Germinal center (tissue), 1 donor: ENCODE measurements around the gene PARD3.

Experiments
- DNase-seq: peaks from one replicate; pipeline ENCODE4 v3.0.0; 2012; ENCODE audit warnings: mixed read lengths, low spot score

PARD3 gene

DNA sequence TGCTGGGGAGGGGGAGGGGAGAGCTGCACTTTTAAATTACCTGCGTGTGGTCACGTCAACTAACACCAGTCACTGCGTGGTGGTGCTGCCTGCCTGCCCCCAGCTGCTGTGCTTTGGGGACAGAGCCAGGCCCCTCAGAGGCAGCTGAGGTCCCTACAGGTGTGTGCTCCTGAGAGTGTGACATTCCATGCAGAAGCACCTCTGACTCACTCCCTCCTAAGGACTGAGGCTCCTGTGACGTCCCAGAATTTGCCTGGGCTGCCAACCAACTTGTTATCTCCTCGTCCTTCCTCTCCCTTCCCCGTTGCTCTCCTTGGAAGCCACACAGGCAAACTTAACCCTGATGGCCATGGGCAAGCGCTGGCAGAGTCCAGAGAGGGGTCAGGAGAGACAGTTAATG, 563.0 kb downstream of the PARD3 start:
- no peak for DNase-seq

GRCh38 chr10:34251177-34251576, 563.9 kb downstream of the PARD3 start:
- no peak for DNase-seq

GRCh38 chr10:34250722-34251121, 564.4 kb downstream of the PARD3 start:
- DNase-seq = no peak

- no peak for DNase-seq
Measured at GRCh38 chr10:34249634-34250033, 565.5 kb downstream of the PARD3 start.

GRCh38 chr10:34247560-34247959, 567.5 kb downstream of the PARD3 start:
- no peak for DNase-seq

- no peak for DNase-seq
Measured at GRCh38 chr10:34244756-34245484, 570.2 kb downstream of the PARD3 start.

GRCh38 chr10:34241226-34242000, 573.7 kb downstream of the PARD3 start:
- no peak for DNase-seq

DNA sequence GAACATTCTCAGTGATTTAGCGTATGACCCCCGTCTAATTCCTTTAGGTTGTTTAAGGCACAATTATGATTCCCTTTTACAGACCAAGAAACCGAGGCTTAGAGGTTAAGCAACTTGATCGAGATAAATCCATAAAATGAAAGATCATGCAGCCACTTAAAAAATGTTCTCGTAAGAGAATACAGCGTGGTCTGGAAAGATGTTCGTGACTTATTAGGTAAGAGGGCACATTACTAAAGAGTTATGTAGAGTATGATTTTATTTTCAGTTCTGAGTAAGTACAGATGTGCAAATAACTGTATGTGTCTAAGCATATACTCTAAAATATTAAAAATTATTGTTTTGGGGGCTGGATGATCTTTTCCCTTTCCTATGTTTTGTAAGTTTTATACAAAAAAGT, 575.1 kb downstream of the PARD3 start:
- no peak for DNase-seq

DNA sequence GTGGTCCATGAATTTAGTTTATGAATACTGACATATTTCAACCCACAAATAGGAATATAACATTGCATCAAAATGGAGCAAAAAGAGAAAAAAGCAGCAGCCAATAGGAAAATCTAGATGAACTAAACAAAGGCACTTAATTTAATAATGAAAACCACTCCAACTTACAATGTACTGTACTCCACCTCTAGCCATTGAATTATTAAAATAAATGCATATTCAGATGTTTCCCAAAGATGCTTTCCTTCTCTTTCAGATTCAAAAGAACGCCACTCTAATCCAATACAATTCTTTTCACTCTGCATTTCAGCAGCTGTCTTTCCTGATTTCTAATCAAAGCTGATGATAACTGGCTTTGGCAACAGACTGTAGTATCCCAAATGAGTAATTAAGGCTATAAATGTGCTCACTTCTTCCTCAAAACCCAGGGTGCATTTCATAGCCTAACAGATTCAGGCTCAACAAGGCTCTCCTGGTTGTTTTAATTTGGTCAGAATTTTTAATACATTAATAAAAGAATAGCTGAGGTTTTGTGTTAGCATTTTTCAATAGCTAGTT, 577.1 kb downstream of the PARD3 start:
- no peak for DNase-seq

DNA sequence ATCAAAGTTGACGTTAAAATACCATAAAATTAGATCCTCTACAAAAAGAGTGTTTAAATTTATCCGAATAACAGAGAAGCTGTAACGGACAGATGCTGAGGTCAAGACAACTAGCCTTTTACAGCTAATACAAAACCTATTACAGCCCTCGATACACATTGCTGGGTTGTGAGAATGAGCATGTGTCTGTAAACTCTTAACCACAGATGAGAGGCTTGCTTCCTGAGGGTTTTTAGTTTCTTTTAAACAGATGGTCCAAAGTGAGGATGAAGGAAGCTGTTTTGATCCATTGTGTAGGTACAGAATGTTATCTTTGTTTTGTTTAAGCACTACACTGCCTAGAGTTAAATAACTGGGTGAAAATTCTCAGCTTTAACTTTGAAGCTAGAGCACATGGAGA, 578.2 kb downstream of the PARD3 start:
- no peak for DNase-seq

DNA sequence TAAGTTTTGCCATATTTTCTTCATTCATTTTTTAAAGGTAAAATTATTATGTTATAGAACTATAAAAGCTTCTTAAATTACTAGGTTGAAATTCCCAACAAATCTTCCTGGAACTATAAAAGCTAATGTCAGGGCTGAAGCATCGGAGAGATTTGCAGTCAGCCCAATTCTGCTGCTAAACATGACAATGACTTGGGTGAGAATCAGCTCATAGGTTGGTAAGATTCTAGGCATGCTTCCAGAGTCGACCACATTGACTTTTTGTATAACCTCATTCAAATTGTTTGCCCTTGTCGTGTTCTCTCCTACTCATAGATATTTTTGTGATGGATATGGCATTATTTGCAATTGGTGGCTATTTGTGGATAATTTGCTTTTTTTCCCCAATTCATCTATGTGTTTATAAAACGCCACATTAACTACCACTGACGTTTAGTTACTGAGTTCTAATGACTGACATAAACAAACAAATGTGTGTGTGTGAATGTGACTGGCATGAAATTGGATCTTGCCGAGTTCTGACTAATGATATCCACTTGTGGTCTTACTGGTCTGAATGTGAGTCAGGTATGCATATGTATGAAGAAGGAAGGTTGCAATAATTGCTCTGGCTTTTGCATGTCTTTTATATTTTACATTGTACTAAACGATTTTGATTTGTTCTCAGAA, 579.8 kb downstream of the PARD3 start:
- DNase-seq = no peak

DNA sequence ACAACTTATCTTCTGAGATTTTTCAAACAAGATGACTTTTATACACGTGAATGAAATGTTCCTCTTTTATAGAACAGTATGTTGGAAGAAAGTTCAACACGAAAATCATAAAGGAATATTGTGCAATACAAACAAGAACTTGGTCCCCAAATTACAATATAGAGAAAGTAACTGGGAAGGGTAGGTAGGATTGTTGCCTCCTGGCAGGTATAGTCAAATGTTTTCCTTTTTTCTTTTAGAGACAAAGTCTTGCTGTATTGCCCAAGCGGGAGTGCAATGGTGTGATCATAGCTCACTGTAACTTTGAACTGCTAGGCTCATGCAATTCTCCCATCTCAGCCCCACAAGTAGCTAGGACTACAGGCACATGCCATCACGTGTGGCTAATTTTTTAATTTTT, 582.6 kb downstream of the PARD3 start:
- no peak for DNase-seq

DNA sequence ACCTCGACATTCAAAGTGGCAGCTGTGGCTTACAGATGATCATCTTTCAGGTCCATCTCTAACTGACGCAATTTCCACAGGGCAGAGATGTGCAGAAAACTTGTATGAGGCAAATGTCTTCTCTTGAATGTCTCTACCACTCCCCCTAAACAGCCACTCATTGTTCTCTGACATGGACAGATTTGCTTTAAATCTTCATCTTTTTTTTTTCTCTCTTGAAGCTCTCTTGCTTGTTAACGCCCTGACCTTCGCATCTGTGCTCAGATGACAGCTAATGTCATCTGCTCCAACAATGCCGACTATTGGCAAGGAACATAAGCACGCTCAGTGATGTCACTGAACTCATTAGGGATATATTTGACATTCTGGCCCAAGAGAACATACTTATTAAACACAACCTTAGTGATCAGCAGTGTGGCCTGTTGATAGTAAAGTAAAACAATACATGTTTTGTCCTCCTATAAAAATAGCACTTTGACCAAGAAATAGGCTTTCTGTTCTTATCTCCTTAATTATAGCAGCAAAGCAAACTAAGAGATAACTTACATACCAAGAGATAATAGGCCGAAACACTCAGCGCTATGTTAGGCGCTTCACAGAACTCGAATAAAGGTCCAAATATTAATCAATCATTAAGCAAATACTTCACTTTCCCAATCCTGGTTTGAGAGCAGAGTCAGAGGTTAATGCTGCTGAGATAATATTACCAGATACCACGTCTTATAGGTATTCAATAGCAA, 583.5 kb downstream of the PARD3 start:
- no peak for DNase-seq

DNA sequence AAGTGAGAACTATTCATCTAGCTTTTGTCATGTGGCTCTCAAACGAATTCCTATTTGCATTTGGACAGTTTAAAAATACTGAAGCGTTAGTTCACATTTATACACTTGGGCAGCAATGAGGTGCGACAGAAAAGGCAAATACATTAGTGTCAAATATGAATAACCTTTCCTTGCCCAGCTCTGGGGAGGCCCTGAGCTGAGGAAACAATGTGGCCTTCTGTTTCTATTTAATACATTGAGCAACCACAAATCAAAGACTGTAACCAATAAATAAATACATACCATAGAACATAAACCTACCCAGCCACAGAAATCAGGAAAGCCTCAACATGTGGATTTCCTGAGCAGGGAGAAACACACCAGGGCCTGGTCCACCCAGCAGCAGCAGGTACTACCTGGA, 585.2 kb downstream of the PARD3 start:
- no peak for DNase-seq

DNA sequence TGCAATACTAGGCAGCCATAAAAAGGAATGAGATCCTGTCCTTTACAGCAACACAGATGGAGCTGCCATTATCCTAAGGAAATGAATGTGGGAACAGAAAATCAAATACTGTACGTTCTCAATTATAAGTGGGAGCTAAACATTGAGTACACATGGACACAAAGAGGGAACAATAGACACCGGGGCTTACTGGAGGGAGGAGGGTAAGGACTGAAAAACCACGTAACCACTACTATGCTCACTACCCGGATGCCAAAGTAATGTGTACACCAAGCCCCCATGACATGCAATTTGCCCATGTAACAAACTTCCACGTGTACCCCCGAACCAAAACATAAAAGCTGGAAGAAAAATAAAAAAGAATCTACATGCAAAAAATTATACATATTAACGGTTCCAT, 587.0 kb downstream of the PARD3 start:
- DNase-seq = no peak

- DNase-seq = no peak
Measured at GRCh38 chr10:34224639-34225038, 590.5 kb downstream of the PARD3 start.

DNA sequence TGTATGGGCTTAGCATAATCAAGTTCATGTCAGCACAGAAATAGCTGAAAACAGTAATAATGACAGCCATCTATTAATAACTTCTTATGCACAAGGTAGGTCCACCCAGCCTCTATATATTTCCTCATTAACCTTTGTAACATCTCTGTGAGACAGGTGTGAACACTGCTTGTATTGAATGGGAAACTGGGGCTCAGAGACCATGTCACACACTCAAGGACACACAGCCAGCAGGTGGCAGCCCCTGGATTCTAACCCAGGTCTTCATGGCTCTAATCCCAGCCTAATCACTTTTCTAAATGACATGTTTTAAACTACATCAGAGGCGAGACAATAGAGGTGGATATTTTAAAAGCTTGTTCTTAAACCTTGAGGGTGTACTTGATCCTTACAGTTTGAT, 591.4 kb downstream of the PARD3 start:
- DNase-seq = no peak

GRCh38 chr10:34222359-34222758, 592.7 kb downstream of the PARD3 start:
- DNase-seq = no peak

DNA sequence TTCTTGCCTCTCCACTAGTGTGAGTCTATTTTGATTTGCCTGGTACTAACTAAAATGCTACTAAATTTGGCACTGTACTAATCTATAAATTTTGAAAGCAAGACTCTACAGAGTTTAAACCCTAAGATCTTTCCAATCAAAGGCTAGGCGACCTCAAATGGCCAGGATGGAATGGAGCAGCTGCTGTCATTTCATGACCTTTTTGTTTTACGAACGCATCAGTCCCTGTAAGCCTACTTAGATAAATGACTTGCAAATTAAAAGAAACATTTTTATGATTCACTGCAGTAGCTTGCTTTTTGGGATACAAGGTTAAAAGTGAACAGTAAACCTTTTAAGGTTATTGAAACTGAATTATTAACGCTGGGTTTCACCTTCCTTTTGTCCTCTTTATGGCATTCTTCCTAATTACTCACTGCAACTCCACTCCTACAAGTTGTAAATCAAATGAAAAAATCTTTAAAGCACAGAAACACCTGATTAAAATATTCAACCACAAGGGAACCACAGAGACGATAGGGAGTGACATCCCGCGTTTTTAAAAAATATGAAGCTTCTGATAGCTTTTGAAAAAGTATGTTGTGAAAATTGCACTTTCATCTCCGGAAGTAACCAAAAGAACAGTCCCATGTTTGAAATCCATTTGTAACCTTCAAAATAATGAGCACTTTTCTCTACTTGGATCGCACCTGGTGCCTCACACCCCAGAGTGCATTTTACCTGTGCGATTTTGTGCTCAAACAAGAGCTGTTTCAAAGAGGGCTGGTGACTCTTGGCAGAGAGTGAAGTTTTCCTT, 595.1 kb downstream of the PARD3 start:
- DNase-seq = no peak

DNA sequence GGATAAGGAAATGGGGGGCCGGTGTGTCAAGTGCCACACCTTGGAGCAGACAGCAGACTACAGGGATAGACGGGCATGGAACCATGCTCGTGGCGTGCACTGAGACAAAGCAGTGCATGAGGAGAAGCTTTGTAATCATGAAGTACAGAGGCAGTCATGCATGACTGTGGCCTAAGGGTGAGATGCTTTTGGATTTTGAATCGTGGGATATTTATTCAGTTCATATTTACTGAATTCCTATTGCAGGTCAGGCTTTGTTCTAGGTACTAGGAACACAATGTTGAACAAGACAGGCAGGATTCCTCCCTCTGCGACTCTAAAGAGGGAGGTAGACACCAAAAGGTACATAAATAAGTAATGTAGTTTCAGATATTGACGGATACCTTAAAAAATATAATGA, 597.6 kb downstream of the PARD3 start:
- DNase-seq = no peak

- no peak for DNase-seq
Measured at GRCh38 chr10:34216348-34216945, 598.6 kb downstream of the PARD3 start.
